Stomach (tissue), 9 donors: ENCODE measurements around the gene GGT6. TPM values are rescaled to one million over a fixed set of nuclear protein-coding genes. Genes with fewer than 3 reads are reported as not detected.

ENCODE experiments used
- DNase-seq, 2 donors: peaks; one replicate each; pipeline versions ENCODE4 v3.0.0 to v3.0.0-alpha.2; 2013 to 2019
- H3K27ac ChIP-seq, 5 donors: fragments of 200-600 bp in 4 of 5; sonication (generic) in 4 of 5; one replicate each; pipeline ENCODE4 v1.5.1; 2013 to 2019; ENCODE audit warnings: mild to moderate bottlenecking in 1 of 5, moderate library complexity in 1 of 5
- H3K27me3 ChIP-seq, 3 donors: fragments of 200-600 bp; sonication (generic); one replicate each; pipeline ENCODE4 v1.5.1; 2017 to 2019; ENCODE audit warnings: mixed run types in 1 of 3
- H3K36me3 ChIP-seq, 4 donors: fragments of 200-600 bp; sonication (generic); 1 replicate in 3 of 4; 2 replicates in 1 of 4; pipeline ENCODE4 v1.5.1; 2016 to 2019
- H3K4me1 ChIP-seq, 4 donors: fragments of 200-600 bp; sonication (generic); one replicate each; pipeline ENCODE4 v1.5.1; 2016 to 2019
- H3K4me3 ChIP-seq, 4 donors: fragments of 200-600 bp; sonication (generic) in 3 of 4; one replicate each; pipeline ENCODE4 v1.5.1; 2016 to 2019; ENCODE audit warnings: mild to moderate bottlenecking in 1 of 4
- H3K9me3 ChIP-seq, 4 donors: fragments of 200-600 bp; sonication (generic); one replicate each; pipeline ENCODE4 v1.5.1; 2016 to 2019
- EP300 ChIP-seq: sonication (generic); formaldehyde crosslinking; IDR thresholded peaks from one replicate; pipeline ENCODE4 v1.6.1; 2017; ENCODE audit warnings: antibody characterized with exemption
- POLR2A ChIP-seq, 4 donors: fragments of 450-650 bp; IDR thresholded peaks; one replicate each; pipeline ENCODE4 v1.6.1; 2016; ENCODE audit warnings: antibody characterized with exemption in 4 of 4, control low read depth in 2 of 4, mild to moderate bottlenecking in 1 of 4, moderate library complexity in 1 of 4
- POLR2AphosphoS5 ChIP-seq, 3 donors: sonication (generic); formaldehyde crosslinking; IDR thresholded peaks; one replicate each; pipeline ENCODE4 v1.6.1; 2016; ENCODE audit warnings: antibody characterized with exemption in 3 of 3
- WGBS, 5 donors: extraction: QIAGEN DNeasy Blood & Tissue Kit in 3 of 5; methylation state at CpG; one replicate each; pipeline versions ENCODE4 v1.1.5 to v1.1.7; 2013 to 2018; 5-methylcytosine and 5-hydroxymethylcytosine counted together
- intact Hi-C: fragments of 100-400 bp; cut with DNase I; formaldehyde crosslinking; loops from one replicate; pipeline ENCODE4 v1.15.1; 2023; ENCODE audit warnings: low total_unique reads
- polyA plus RNA-seq, 3 donors: library from polyadenylated mRNA; stranded (reverse); fragments of 200-250 nt; gene quantifications; one replicate each; pipeline ENCODE4 v1.2.3, GENCODE V29; 2013
- total RNA-seq, 5 donors: library from RNA; depleted of rRNA; stranded (reverse); fragments of >200 nt; gene quantifications; one replicate each; pipeline versions ENCODE4 v1.1.0 to v1.2.3, GENCODE V29; 2014 to 2016
- TF ChIP-seq, protein P1 (sequence below), 7 experiments: fragments of 450-650 bp in 4 of 7; fragments of 200-600 bp in 3 of 7; sonication (generic) in 3 of 7; IDR thresholded peaks; one replicate each; pipeline ENCODE4 v1.5.1; 2016 to 2019; ENCODE audit warnings: antibody characterized with exemption in 7 of 7, control low read depth in 2 of 7, mild to moderate bottlenecking in 1 of 7
- donor health status: healthy with polysubstance abuse.
- donor health status: Bipolar disorder and iron deficiency.
- donor health status: healthy.

GGT6 gene
- total and polyA plus RNA-seq, 8 donors: 4.4 to 147 (median 15.2) TPM

DNA sequence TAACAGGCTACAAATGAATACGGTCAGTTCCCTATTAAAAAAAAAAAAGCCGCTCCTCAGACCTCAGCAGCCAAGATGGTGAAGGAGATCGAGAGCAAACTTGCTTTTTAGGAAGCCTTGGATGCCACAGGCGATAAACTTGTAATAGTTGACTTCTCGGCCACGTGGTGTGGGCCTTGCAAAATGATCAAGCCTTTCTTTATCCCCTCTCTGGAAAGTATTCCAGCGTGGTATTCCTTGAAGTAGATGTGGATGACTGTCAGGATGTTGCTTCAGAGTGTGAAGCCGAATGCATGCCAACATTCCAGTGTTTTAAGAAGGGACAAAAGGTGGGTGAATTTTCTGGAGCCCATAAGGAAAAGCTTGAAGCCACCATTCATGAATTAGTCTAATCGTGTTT, 11.8 kb upstream of the GGT6 start:
- Histone ChIP-seq H3K4me3 (no peak overlapping the region), H3K27me3 (peaks cover 0 to 3% (median 0%) of the 10 kb centered on the region in 3 donors), H3K36me3 (no peaks in the 10 kb centered on the region), H3K27ac (no peak overlapping the region), H3K4me1 (no peaks in the 10 kb centered on the region), H3K9me3 (no peaks in the 10 kb centered on the region)
- intact Hi-C loops: loop anchor here (5.0 kb wide), 1 partner anchor 50 kb away; no protein-coding TSS in a partner anchor
- 77 to 83% (median 78%) methylated on average over 9 of the region's 9 CpGs for WGBS, 5 donors
- DNase-seq: no peak
- TF ChIP-seq, protein P1, sequence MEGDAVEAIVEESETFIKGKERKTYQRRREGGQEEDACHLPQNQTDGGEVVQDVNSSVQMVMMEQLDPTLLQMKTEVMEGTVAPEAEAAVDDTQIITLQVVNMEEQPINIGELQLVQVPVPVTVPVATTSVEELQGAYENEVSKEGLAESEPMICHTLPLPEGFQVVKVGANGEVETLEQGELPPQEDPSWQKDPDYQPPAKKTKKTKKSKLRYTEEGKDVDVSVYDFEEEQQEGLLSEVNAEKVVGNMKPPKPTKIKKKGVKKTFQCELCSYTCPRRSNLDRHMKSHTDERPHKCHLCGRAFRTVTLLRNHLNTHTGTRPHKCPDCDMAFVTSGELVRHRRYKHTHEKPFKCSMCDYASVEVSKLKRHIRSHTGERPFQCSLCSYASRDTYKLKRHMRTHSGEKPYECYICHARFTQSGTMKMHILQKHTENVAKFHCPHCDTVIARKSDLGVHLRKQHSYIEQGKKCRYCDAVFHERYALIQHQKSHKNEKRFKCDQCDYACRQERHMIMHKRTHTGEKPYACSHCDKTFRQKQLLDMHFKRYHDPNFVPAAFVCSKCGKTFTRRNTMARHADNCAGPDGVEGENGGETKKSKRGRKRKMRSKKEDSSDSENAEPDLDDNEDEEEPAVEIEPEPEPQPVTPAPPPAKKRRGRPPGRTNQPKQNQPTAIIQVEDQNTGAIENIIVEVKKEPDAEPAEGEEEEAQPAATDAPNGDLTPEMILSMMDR (IDR thresholded peaks at IDR 0.05): no peak
- no peak for TF ChIP-seq POLR2A (IDR thresholded peaks at IDR 0.05)
- TF ChIP-seq EP300: no peak

DNA sequence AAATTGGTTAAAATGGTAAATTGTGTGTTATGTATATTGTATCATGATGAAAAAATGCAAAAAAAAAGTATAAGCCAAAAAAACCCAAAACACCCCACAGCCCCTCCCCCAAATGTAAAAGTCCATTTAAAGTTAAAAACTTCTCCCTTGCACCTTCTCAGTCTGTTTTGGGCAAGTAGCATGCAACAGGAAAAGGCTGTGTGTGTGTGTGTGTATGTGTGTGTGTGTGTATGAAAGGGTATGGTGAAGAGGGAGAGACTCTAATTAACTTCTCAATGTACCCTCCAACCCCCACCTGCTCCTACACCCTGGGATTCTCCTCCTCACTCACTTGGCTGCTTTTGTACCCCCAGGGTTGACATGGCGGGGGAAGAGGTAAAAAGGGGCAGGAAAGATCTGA, 9.2 kb upstream of the GGT6 start:
- no peak overlapping the region for H3K4me3 ChIP-seq
- 92 to 100% (median 96%) methylated on average over 1 of the region's 1 CpG for WGBS, 5 donors

DNA sequence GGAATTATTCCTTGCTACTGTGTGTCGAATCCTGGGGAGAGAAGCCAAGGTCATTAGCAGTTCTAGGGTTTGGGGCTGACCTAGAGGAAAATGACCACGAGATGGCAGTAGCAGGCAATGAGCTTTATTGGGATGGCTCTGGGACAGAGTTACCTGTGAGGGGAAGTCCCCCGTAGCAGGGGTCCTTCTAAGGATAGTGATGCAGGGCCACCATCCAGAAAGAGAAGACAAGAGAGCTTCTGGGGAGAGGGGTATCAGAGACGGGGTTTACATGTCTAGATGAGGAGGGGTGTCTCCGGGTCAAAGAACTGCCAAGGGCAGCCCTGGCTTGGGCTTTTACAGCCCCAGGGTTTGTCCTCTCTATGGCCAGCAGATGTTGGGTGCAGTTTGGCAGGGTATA, 6.4 kb upstream of the GGT6 start:
- H3K36me3 ChIP-seq: no peaks in the 10 kb centered on the region
- intact Hi-C loops: no loop called here
- TF ChIP-seq, protein P1 (IDR thresholded peaks at IDR 0.05): peak in 5 of 7 experiments; percentile 54 to 78 (median 63)
- TF ChIP-seq POLR2AphosphoS5 (IDR thresholded peaks at IDR 0.05) (peak in 1 of 3 donors; percentile 10), EP300 (no peak), POLR2A (IDR thresholded peaks at IDR 0.05) (no peak)
- H3K9me3 ChIP-seq: no peaks in the 10 kb centered on the region
- no peak overlapping the region for H3K4me3 ChIP-seq
- no peak overlapping the region for H3K27ac ChIP-seq
- peak; percentile 63 to 88 for DNase-seq
- peaks cover 0 to 14% (median 3%) of the 10 kb centered on the region in 4 donors for H3K4me1 ChIP-seq
- H3K27me3 ChIP-seq: no peaks in the 10 kb centered on the region
- 17 to 24% (median 20%) methylated on average over 5 of the region's 5 CpGs for whole genome bisulfite sequencing, 5 donors

More for the DNA sequence above, 9.2 kb upstream of the GGT6 start:
- Histone ChIP-seq H3K27me3 (no peaks in the 10 kb centered on the region), H3K36me3 (no peaks in the 10 kb centered on the region), H3K4me1 (peaks cover 0 to 14% (median 3%) of the 10 kb centered on the region in 4 donors), H3K9me3 (no peaks in the 10 kb centered on the region), H3K27ac (no peak overlapping the region)
- TF ChIP-seq POLR2A (IDR thresholded peaks at IDR 0.05) (no peak), POLR2AphosphoS5 (IDR thresholded peaks at IDR 0.05) (no peak), EP300 (no peak)
- TF ChIP-seq, protein P1 (IDR thresholded peaks at IDR 0.05): no peak
- intact Hi-C loops: no loop called here
- DNase-seq: no peak

DNA sequence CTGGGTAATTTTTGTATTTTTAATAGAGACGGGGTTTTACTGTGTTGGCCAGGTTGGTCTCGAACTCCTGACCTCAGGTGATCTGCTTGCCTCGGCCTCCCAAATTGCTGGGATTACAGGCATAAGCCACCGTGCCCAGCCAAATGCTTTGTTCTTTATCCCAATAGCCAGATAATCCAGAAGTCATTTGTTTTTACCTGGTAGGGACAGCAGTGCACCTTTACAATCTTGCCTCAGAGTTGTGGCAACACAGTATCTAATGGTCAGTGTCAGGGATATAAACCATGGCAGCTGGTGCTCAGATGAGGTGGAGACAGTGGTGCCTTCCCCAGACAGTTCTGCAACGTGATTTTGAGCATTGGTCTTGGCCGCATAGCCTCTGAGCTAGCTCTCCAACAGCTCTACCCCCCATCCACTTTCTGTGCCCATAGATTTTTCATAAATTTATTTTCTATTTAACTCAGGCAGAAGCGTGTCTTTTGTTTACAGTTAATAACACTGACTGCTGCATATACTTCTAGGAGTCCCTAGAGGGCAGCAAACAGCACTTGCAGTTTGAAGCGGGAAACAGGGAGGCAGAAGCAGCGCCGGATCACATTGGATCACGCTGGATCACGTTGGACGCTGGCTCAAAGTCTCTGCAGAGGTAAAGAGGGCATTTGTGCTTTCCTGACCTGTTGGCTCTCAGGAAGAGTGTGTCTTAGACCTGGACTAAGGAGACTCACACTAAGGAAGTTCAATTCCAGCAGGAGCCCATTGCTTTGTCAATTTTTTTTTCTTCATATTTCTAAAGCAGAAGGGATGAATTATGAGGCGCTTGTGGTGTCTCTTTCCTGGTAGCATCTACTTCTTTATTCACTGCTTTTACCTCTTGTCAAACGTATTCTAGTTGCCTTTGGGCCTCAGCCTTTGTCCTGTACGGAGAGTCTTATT, 5.1 kb upstream of the GGT6 start:
- no peak overlapping the region for H3K4me3 ChIP-seq
- H3K36me3 ChIP-seq: no peaks in the 10 kb centered on the region
- H3K27me3 ChIP-seq: no peaks in the 10 kb centered on the region
- H3K27ac ChIP-seq: no peak overlapping the region
- no peaks in the 10 kb centered on the region for H3K9me3 ChIP-seq
- peak; percentile 72 to 92 for DNase-seq
- intact Hi-C loops: no loop called here
- H3K4me1 ChIP-seq: peaks cover 0 to 18% (median 5%) of the 10 kb centered on the region in 4 donors
- TF ChIP-seq POLR2AphosphoS5 (IDR thresholded peaks at IDR 0.05) (peak in 1 of 3 donors; percentile 60), EP300 (no peak), POLR2A (IDR thresholded peaks at IDR 0.05) (no peak)
- TF ChIP-seq, protein P1 (IDR thresholded peaks at IDR 0.05): peak in 5 of 7 experiments; percentile 46 to 77 (median 74)
- 29 to 33% (median 32%) methylated on average over 16 of the region's 16 CpGs for WGBS, 5 donors
